SK-N-SH treated with all-trans-retinoic acid at 6 μM for 48 hours (cell line): ENCODE data around the gene CD3G.
A peak's percentile ranks its signal among the peaks of the same experiment; 100 is the strongest.

Experiments used
- ATAC-seq: fragments of 200-7000 bp; cut with Tn5 transposase; 3 replicates; pipeline ENCODE4 v1.9.1; 2020; ENCODE audit warnings: mild to moderate bottlenecking, moderate library complexity
- ARNTL ChIP-seq: fragments of 450-650 bp; formaldehyde crosslinking; IDR thresholded peaks from 2 replicates; pipeline ENCODE4 v1.5.0; 2020; ENCODE audit warnings: low read depth, mild to moderate bottlenecking, moderate library complexity, borderline replicate concordance
- BACH2 ChIP-seq: fragments of 250-450 bp; sonication (Bioruptor Pico); IDR thresholded peaks from 2 replicates; pipeline ENCODE4 v1.9.0; 2021; ENCODE audit warnings: mild to moderate bottlenecking, borderline replicate concordance
- CSDC2 ChIP-seq: fragments of 250-450 bp; sonication (Bioruptor Pico); IDR thresholded peaks from 2 replicates; pipeline ENCODE4 v1.5.0; 2020; ENCODE audit warnings: mild to moderate bottlenecking, moderate library complexity
- GLIS3 ChIP-seq: fragments of 250-450 bp; sonication (Bioruptor Pico); IDR thresholded peaks from 2 replicates; pipeline ENCODE4 v1.5.0; 2020; ENCODE audit warnings: mild to moderate bottlenecking, moderate library complexity
- ISL1 ChIP-seq: fragments of 250-450 bp; sonication (Bioruptor Pico); IDR thresholded peaks from 2 replicates; pipeline ENCODE4 v2.1.2; 2022; ENCODE audit warnings: mild to moderate bottlenecking, moderate library complexity
- PPARA ChIP-seq: fragments of 250-450 bp; sonication (Bioruptor Pico); IDR thresholded peaks from 2 replicates; pipeline ENCODE4 v1.5.0; 2020; ENCODE audit warnings: mild to moderate bottlenecking, borderline replicate concordance
- RARB ChIP-seq: fragments of 250-450 bp; sonication (Bioruptor Pico); IDR thresholded peaks from 2 replicates; pipeline ENCODE4 v1.8.0; 2021; ENCODE audit warnings: mild to moderate bottlenecking, moderate library complexity
- SNAI2 ChIP-seq: fragments of 250-450 bp; sonication (Bioruptor Pico); IDR thresholded peaks from 2 replicates; pipeline ENCODE4 v1.5.0; 2020; ENCODE audit warnings: mild to moderate bottlenecking, moderate library complexity
- TCF4 ChIP-seq: fragments of 250-450 bp; sonication (Bioruptor Pico); IDR thresholded peaks from 2 replicates; pipeline ENCODE4 v1.8.0; 2021; ENCODE audit warnings: mild to moderate bottlenecking, moderate library complexity, borderline replicate concordance
- TOX ChIP-seq: fragments of 250-450 bp; sonication (Bioruptor Pico); IDR thresholded peaks from 2 replicates; pipeline ENCODE4 v1.8.0; 2021; ENCODE audit warnings: mild to moderate bottlenecking, moderate library complexity, borderline replicate concordance
- ZC3H10 ChIP-seq: fragments of 250-450 bp; sonication (Bioruptor Pico); IDR thresholded peaks from 2 replicates; pipeline ENCODE4 v1.5.1; 2021; ENCODE audit warnings: mild to moderate bottlenecking, moderate library complexity
- ZFP3 ChIP-seq: fragments of 250-450 bp; sonication (Bioruptor Pico); IDR thresholded peaks from 2 replicates; pipeline ENCODE4 v1.5.0; 2020; ENCODE audit warnings: mild to moderate bottlenecking, moderate library complexity
- ZFP30 ChIP-seq: fragments of 450-650 bp; formaldehyde crosslinking; IDR thresholded peaks from 2 replicates; pipeline ENCODE4 v1.5.0; 2022; ENCODE audit warnings: mild to moderate bottlenecking, moderate library complexity
- ZNF565 ChIP-seq: fragments of 450-650 bp; formaldehyde crosslinking; conservative IDR thresholded peaks from 2 replicates; pipeline ENCODE4 v1.5.0; 2020; ENCODE audit warnings: low read depth, mild to moderate bottlenecking, moderate library complexity
- ZNF70 ChIP-seq: fragments of 450-650 bp; formaldehyde crosslinking; IDR thresholded peaks from 2 replicates; pipeline ENCODE4 v1.5.0; 2020; ENCODE audit warnings: mild to moderate bottlenecking, moderate library complexity
- ZNF8 ChIP-seq: fragments of 450-650 bp; formaldehyde crosslinking; IDR thresholded peaks from 2 replicates; pipeline ENCODE4 v1.5.0; 2020; ENCODE audit warnings: mild to moderate bottlenecking, moderate library complexity
- TF ChIP-seq, protein P1 (sequence below): fragments of 250-450 bp; sonication (Bioruptor Pico); IDR thresholded peaks from 2 replicates; pipeline ENCODE4 v1.8.0; 2021; ENCODE audit warnings: low read depth, mild to moderate bottlenecking, moderate library complexity, borderline replicate concordance
- TF ChIP-seq, protein P2 (sequence below): fragments of 250-450 bp; sonication (Bioruptor Pico); IDR thresholded peaks from 2 replicates; pipeline ENCODE4 v1.5.1; 2020; ENCODE audit warnings: low read depth, mild to moderate bottlenecking, moderate library complexity
- TF ChIP-seq, protein P3 (sequence below): fragments of 250-450 bp; sonication (Bioruptor Pico); IDR thresholded peaks from 2 replicates; pipeline ENCODE4 v1.5.0; 2020; ENCODE audit warnings: mild to moderate bottlenecking, moderate library complexity
- TF ChIP-seq, protein P4 (sequence below): fragments of 250-450 bp; sonication (Bioruptor Pico); IDR thresholded peaks from 2 replicates; pipeline ENCODE4 v1.5.1; 2021; ENCODE audit warnings: mild to moderate bottlenecking, moderate library complexity

Gene CD3G

DNA sequence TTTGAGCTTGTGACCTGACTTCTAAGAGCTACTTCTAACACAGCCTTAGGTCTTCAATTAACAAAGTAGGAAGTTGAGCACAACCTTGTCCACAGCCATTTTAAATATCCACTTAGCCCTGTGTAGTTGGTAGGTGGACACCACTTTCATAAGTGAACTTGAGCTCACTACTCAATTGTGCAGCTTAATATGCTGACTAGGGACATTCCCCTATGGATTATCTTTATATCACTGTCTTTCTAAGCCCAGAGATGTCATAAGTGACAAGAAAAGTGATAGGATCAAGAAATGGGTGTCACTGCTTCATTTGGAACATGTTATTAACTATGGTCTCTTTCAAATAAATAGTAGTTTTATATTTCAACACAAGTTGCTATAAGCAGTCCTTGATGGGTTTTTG, 53.3 kb downstream of the CD3G start:
- ATAC-seq, result no peak
- no peak for TF ChIP-seq ZNF70 (CRISPR knock-in tag)
- TF ChIP-seq ZC3H10 (CRISPR knock-in tag), result no peak
- TF ChIP-seq BACH2 (CRISPR knock-in tag), result no peak
- TF ChIP-seq TCF4 (CRISPR knock-in tag), result no peak
- TF ChIP-seq RARB, result no peak
- no peak for TF ChIP-seq ARNTL
- no peak for TF ChIP-seq TOX (CRISPR knock-in tag)
- TF ChIP-seq ZNF8 (CRISPR knock-in tag), result no peak
- TF ChIP-seq ZNF565 (CRISPR knock-in tag), result no peak
- no peak for TF ChIP-seq ZFP3
- TF ChIP-seq ISL1 (CRISPR knock-in tag), result no peak
- TF ChIP-seq, protein P1, sequence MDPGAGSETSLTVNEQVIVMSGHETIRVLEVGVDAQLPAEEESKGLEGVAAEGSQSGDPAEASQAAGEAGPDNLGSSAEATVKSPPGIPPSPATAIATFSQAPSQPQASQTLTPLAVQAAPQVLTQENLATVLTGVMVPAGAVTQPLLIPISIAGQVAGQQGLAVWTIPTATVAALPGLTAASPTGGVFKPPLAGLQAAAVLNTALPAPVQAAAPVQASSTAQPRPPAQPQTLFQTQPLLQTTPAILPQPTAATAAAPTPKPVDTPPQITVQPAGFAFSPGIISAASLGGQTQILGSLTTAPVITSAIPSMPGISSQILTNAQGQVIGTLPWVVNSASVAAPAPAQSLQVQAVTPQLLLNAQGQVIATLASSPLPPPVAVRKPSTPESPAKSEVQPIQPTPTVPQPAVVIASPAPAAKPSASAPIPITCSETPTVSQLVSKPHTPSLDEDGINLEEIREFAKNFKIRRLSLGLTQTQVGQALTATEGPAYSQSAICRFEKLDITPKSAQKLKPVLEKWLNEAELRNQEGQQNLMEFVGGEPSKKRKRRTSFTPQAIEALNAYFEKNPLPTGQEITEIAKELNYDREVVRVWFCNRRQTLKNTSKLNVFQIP (CRISPR knock-in tag), result no peak
- TF ChIP-seq PPARA (CRISPR knock-in tag), result no peak
- TF ChIP-seq GLIS3, result no peak
- TF ChIP-seq, protein P2, sequence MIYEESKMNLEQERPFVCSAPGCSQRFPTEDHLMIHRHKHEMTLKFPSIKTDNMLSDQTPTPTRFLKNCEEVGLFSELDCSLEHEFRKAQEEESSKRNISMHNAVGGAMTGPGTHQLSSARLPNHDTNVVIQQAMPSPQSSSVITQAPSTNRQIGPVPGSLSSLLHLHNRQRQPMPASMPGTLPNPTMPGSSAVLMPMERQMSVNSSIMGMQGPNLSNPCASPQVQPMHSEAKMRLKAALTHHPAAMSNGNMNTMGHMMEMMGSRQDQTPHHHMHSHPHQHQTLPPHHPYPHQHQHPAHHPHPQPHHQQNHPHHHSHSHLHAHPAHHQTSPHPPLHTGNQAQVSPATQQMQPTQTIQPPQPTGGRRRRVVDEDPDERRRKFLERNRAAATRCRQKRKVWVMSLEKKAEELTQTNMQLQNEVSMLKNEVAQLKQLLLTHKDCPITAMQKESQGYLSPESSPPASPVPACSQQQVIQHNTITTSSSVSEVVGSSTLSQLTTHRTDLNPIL, result no peak
- TF ChIP-seq, protein P3, sequence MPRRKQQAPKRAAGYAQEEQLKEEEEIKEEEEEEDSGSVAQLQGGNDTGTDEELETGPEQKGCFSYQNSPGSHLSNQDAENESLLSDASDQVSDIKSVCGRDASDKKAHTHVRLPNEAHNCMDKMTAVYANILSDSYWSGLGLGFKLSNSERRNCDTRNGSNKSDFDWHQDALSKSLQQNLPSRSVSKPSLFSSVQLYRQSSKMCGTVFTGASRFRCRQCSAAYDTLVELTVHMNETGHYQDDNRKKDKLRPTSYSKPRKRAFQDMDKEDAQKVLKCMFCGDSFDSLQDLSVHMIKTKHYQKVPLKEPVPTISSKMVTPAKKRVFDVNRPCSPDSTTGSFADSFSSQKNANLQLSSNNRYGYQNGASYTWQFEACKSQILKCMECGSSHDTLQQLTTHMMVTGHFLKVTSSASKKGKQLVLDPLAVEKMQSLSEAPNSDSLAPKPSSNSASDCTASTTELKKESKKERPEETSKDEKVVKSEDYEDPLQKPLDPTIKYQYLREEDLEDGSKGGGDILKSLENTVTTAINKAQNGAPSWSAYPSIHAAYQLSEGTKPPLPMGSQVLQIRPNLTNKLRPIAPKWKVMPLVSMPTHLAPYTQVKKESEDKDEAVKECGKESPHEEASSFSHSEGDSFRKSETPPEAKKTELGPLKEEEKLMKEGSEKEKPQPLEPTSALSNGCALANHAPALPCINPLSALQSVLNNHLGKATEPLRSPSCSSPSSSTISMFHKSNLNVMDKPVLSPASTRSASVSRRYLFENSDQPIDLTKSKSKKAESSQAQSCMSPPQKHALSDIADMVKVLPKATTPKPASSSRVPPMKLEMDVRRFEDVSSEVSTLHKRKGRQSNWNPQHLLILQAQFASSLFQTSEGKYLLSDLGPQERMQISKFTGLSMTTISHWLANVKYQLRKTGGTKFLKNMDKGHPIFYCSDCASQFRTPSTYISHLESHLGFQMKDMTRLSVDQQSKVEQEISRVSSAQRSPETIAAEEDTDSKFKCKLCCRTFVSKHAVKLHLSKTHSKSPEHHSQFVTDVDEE (CRISPR knock-in tag), result no peak
- TF ChIP-seq, all 23 proteins: peak for 0

DNA sequence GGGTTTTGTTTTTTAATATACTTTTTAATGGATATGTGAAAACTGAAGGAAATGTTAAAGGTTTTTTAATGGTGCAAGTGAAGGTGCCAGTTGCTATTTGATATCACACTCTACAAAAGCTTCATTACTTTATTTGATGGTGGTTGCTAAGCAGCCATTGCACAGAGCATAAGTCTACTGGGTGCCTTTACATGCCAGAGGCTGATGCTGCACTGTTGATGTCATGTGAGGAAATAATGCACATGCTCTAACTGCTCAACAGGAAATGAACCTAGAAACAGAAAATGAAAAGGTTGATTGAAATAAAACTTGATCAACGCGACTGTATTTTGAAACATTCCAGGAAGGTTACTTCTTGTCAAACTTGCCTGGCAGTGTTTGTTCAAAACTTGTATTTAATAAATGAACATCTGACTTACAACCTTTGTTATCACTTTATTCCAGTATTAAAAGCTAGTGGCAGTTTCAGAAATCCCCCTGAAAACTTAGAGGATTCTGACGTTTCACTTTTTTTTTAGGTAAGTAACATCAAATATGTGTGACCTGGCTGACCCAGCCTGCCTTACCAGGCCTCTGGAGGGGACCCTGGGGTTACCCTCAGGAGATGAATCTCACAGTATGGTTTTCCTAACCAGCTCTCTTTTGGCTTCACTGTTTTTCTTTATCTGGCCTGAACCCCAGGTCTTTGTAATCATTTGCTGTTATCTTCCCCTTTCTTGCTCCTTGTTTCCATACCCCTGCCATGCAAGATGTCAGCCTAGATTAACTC, 54.8 kb downstream of the CD3G start:
- no peak for ATAC-seq
- TF ChIP-seq ISL1 (CRISPR knock-in tag), result no peak
- no peak for TF ChIP-seq TOX (CRISPR knock-in tag)
- TF ChIP-seq TCF4 (CRISPR knock-in tag), result no peak
- TF ChIP-seq, protein P1 (CRISPR knock-in tag), result no peak
- TF ChIP-seq ARNTL, result no peak
- no peak for TF ChIP-seq PPARA (CRISPR knock-in tag)

DNA sequence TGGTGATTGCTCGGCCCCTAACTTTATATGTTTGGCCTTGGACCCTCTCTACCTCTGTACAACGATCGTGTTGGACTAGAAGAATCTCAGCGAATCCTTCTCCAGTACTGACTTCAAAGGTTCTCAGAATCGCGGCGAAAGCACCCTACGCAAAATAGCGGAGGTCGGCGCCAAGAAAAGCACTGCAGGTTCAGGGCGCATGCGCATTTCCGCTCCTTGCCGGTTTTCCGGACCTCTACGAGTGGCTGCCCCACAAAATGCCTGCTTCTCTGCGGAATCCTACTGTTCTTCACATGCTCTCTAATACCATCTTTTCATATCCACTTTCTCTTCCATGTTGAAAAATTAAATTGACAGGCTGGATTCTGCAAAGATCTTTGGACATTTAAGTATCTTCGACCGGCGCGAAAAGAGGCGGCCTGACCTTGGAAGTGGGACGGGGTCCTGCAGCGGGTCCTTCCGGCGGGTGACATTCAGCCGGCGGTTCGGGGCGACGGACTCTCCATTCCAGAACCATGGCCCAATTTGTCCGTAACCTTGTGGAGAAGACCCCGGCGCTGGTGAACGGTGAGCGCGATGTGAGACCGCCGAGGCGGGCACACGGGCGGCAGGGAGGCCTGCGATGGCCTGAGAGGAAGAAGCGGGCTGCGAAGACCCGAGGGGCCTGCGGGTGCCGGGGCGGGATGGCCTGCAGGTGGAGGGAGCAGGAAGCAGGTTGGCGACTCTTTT, 57.2 kb downstream of the CD3G start, which contains the start of gene ATP5MG:
TSS of gene ATP5MG (plus strand) at position 456 of the 729 bp plus-strand sequence. CDS start at position 516, 60 bp downstream.
- peak; percentile 86 for ATAC-seq
- TF ChIP-seq ZFP30 (CRISPR knock-in tag) (no peak), ISL1 (CRISPR knock-in tag) (no peak), ZNF70 (CRISPR knock-in tag) (no peak), BACH2 (CRISPR knock-in tag) (no peak), SNAI2 (CRISPR knock-in tag) (no peak), GLIS3 (no peak), ZFP3 (no peak), ZNF565 (CRISPR knock-in tag) (no peak), CSDC2 (CRISPR knock-in tag) (no peak)
- TF ChIP-seq, protein P4, sequence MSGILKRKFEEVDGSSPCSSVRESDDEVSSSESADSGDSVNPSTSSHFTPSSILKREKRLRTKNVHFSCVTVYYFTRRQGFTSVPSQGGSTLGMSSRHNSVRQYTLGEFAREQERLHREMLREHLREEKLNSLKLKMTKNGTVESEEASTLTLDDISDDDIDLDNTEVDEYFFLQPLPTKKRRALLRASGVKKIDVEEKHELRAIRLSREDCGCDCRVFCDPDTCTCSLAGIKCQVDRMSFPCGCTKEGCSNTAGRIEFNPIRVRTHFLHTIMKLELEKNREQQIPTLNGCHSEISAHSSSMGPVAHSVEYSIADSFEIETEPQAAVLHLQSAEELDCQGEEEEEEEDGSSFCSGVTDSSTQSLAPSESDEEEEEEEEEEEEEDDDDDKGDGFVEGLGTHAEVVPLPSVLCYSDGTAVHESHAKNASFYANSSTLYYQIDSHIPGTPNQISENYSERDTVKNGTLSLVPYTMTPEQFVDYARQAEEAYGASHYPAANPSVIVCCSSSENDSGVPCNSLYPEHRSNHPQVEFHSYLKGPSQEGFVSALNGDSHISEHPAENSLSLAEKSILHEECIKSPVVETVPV (CRISPR knock-in tag), result no peak
- TF ChIP-seq, protein P3 (CRISPR knock-in tag), result no peak
- TF ChIP-seq, all 23 proteins: peak for 0
